Endodermal cell (in vitro differentiated cells): ENCODE data around the gene TRIO. TPM values are rescaled to one million over a fixed set of nuclear protein-coding genes. Genes with fewer than 3 reads are reported as not detected.

Experiments
- DNase-seq: peaks from one replicate; pipeline ENCODE4 v3.0.0-alpha.2; 2017
- H3K27ac ChIP-seq: 2 replicates; pipeline ENCODE4 v1.5.1; 2013; ENCODE audit warnings: mild to moderate bottlenecking, low read depth, low read length, moderate library complexity
- H3K27me3 ChIP-seq: 2 replicates; pipeline ENCODE4 v1.6.1; 2013; ENCODE audit warnings: mild to moderate bottlenecking, low read length, moderate library complexity; ENCODE audit not compliant: insufficient read depth, control insufficient read depth, poor library complexity, severe bottlenecking
- H3K36me3 ChIP-seq: 2 replicates; pipeline ENCODE4 v1.7.0; 2013; ENCODE audit warnings: mild to moderate bottlenecking, low read length, moderate library complexity; ENCODE audit not compliant: control insufficient read depth, insufficient read depth
- H3K4me1 ChIP-seq: one replicate; pipeline ENCODE4 v1.7.0; 2013; ENCODE audit warnings: low read length; ENCODE audit not compliant: control insufficient read depth, insufficient read depth
- H3K4me3 ChIP-seq: 2 replicates; pipeline ENCODE4 v1.5.1; 2013; ENCODE audit warnings: mild to moderate bottlenecking, low read length, moderate library complexity
- H3K9ac ChIP-seq: 2 replicates; pipeline ENCODE4 v1.6.1; 2013; ENCODE audit warnings: mild to moderate bottlenecking, low read length, moderate library complexity; ENCODE audit not compliant: poor library complexity, severe bottlenecking; ENCODE audit errors: extremely low read depth
- H3K9me3 ChIP-seq: 2 replicates; pipeline ENCODE4 v1.6.1; 2013; ENCODE audit warnings: mild to moderate bottlenecking, low read length, moderate library complexity; ENCODE audit not compliant: control insufficient read depth
- H3K27ac Mint-ChIP-seq: 2 replicates; pipeline ENCODE4 v1.8.0; 2020; ENCODE audit warnings: mixed read lengths
- H3K27me3 Mint-ChIP-seq: 2 replicates; pipeline ENCODE4 v1.8.0; 2021; ENCODE audit warnings: mild to moderate bottlenecking, mixed read lengths; ENCODE audit not compliant: insufficient read depth
- H3K36me3 Mint-ChIP-seq: 2 replicates; pipeline ENCODE4 v1.8.0; 2020; ENCODE audit warnings: low read depth, mixed read lengths
- H3K4me1 Mint-ChIP-seq: 2 replicates; pipeline ENCODE4 v1.8.0; 2020; ENCODE audit warnings: mixed read lengths
- H3K4me3 Mint-ChIP-seq: 2 replicates; pipeline ENCODE4 v1.8.0; 2020; ENCODE audit warnings: mild to moderate bottlenecking, moderate library complexity, mixed read lengths
- H3K9me3 Mint-ChIP-seq: 2 replicates; pipeline ENCODE4 v1.8.0; 2020; ENCODE audit warnings: mild to moderate bottlenecking, mixed read lengths
- CTCF ChIP-seq: fragments of 200-600 bp; sonication (generic); conservative IDR thresholded peaks from 2 replicates; pipeline ENCODE4 v1.5.0; 2021; ENCODE audit warnings: antibody characterized with exemption, mild to moderate bottlenecking
- WGBS, 2 experiments: methylation state at CpG; one replicate each; pipeline versions ENCODE4 v1.1.5 to v1.1.7; 2013; ENCODE audit warnings: missing lambda C conversion rate in 2 of 2, mixed read lengths in 1 of 2; ENCODE audit not compliant: insufficient coverage in 1 of 2, insufficient read length in 1 of 2; 5-methylcytosine and 5-hydroxymethylcytosine counted together
- total RNA-seq, 2 donors: library from RNA; stranded (reverse); fragmentation: NEBNext Ultra II Directional in 1 of 2; extraction: Animal tissue kit (Norgen Biotek cat#: 25700) in 1 of 2; gene quantifications; 2 replicates in 1 of 2; 3 replicates in 1 of 2; pipeline ENCODE4 v1.2.1, GENCODE V29; 2021

TRIO gene
- total RNA-seq, 2 donors from 2014 or later, result 88.3 to 109 TPM

- peaks cover 13% of the 10 kb centered on the region for H3K9me3 Mint-ChIP-seq
- 86 to 91% methylated on average over 10 of the region's 10 CpGs for WGBS, 2 experiments
- no peak for DNase-seq
- Histone ChIP-seq H3K9me3 (peaks cover 4% of the 10 kb centered on the region), H3K4me1 (no peaks in the 10 kb centered on the region), H3K27ac (no peak overlapping the region), H3K9ac (no peak overlapping the region), H3K4me3 (no peak overlapping the region), H3K27me3 (no peaks in the 10 kb centered on the region), H3K36me3 (no peaks in the 10 kb centered on the region)
- H3K27ac Mint-ChIP-seq, result no peak overlapping the region
- no peaks in the 10 kb centered on the region for H3K27me3 Mint-ChIP-seq
- TF ChIP-seq CTCF, result no peak
- H3K36me3 Mint-ChIP-seq, result no peaks in the 10 kb centered on the region
- H3K4me3 Mint-ChIP-seq, result no peak overlapping the region
- no peaks in the 10 kb centered on the region for H3K4me1 Mint-ChIP-seq
Measured at GRCh38 chr5:14100281-14100680, 42.9 kb upstream of the TRIO start.

GRCh38 chr5:14101922-14102321 is 41.2 kb upstream of the TRIO start:
- no peak overlapping the region for H3K4me3 Mint-ChIP-seq
- H3K27ac ChIP-seq, result no peak overlapping the region
- H3K4me3 ChIP-seq, result no peak overlapping the region
- H3K36me3 ChIP-seq, result no peaks in the 10 kb centered on the region
- H3K27ac Mint-ChIP-seq, result peak overlapping the region; percentile 39
- H3K27me3 ChIP-seq, result no peaks in the 10 kb centered on the region
- peaks cover 4% of the 10 kb centered on the region for H3K9me3 ChIP-seq
- TF ChIP-seq CTCF, result no peak
- no peaks in the 10 kb centered on the region for H3K27me3 Mint-ChIP-seq
- no peaks in the 10 kb centered on the region for H3K36me3 Mint-ChIP-seq
- H3K9ac ChIP-seq, result no peak overlapping the region
- WGBS, 2 experiments, result 32 to 69% methylated on average over 2 of the region's 2 CpGs
- H3K4me1 ChIP-seq, result no peaks in the 10 kb centered on the region
- DNase-seq, result peak; percentile 79
- H3K4me1 Mint-ChIP-seq, result no peaks in the 10 kb centered on the region
- H3K9me3 Mint-ChIP-seq, result peaks cover 10% of the 10 kb centered on the region

- Histone ChIP-seq H3K4me3 (no peak overlapping the region), H3K27me3 (no peaks in the 10 kb centered on the region), H3K9me3 (peaks cover 4% of the 10 kb centered on the region), H3K27ac (no peak overlapping the region), H3K9ac (no peak overlapping the region), H3K4me1 (no peaks in the 10 kb centered on the region), H3K36me3 (no peaks in the 10 kb centered on the region)
- no peaks in the 10 kb centered on the region for H3K4me1 Mint-ChIP-seq
- DNase-seq, result no peak
- 81 to 86% methylated on average over 1 of the region's 1 CpG for WGBS, 2 experiments
- H3K27ac Mint-ChIP-seq, result no peak overlapping the region
- peaks cover 2% of the 10 kb centered on the region for H3K27me3 Mint-ChIP-seq
- H3K4me3 Mint-ChIP-seq, result no peak overlapping the region
- peaks cover 9% of the 10 kb centered on the region for H3K9me3 Mint-ChIP-seq
- TF ChIP-seq CTCF, result no peak
- no peaks in the 10 kb centered on the region for H3K36me3 Mint-ChIP-seq
Measured at GRCh38 chr5:14102666-14103065, 40.5 kb upstream of the TRIO start.
